ENCODE measurements around the gene LGALSL.

Gene LGALSL

DNA sequence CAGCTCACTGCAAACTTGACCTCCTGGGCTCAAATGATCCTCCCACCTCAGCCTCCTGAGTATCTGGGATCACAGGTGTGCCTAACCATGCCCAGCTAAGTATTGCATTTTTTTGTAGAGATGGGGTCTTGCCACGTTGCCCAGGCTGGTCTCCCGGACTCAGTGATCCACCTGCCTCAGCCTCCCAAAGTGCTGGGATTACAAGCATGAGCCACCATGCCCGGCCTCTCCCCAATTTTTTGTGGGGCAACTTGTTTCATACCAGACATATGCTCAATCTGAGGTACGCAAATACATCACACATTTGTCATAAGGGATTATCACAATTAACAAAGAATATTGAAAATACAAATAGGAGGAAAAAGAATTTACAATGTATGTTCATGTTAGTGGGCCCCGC lies 27.7 kb downstream of the LGALSL start:
- TF ChIP-seq, protein P1, sequence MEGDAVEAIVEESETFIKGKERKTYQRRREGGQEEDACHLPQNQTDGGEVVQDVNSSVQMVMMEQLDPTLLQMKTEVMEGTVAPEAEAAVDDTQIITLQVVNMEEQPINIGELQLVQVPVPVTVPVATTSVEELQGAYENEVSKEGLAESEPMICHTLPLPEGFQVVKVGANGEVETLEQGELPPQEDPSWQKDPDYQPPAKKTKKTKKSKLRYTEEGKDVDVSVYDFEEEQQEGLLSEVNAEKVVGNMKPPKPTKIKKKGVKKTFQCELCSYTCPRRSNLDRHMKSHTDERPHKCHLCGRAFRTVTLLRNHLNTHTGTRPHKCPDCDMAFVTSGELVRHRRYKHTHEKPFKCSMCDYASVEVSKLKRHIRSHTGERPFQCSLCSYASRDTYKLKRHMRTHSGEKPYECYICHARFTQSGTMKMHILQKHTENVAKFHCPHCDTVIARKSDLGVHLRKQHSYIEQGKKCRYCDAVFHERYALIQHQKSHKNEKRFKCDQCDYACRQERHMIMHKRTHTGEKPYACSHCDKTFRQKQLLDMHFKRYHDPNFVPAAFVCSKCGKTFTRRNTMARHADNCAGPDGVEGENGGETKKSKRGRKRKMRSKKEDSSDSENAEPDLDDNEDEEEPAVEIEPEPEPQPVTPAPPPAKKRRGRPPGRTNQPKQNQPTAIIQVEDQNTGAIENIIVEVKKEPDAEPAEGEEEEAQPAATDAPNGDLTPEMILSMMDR (IDR thresholded peaks at IDR 0.05; ENCODE audit: low read depth, low read length): no peak
- no peak overlapping the region for H3K4me3 ChIP-seq (ENCODE audit: low read depth, low read length)
- DNase-seq (ENCODE audit: low read depth, low spot score): no peak
- in situ Hi-C loops (cut with HindIII; ENCODE audit: low sequenced_read_pairs): no loop called here

DNA sequence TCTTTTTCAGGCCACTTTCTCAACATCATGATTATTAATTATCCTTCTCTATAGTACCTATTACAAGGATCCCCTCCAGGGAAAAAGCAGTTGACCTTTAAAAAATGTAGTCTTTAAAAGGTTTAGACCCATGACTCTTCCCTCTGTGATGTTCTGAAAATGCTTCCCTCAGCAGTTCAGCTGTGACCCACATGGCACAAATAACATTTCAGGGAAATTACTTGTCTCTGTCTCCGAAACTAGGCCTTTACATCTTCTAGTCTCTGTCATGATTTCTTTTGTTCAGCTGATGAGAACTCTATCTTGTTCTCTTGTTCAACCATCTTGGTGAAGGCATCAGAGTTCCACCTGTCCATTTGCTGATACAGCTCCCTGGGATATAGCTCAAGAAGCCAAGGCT lies 28.3 kb downstream of the LGALSL start:
- in situ Hi-C loops (cut with HindIII; ENCODE audit: low sequenced_read_pairs): no loop called here
- DNase-seq (ENCODE audit: low read depth, low spot score): no peak
- no peak overlapping the region for H3K4me3 ChIP-seq (ENCODE audit: low read depth, low read length)
- TF ChIP-seq, protein P1 (IDR thresholded peaks at IDR 0.05; ENCODE audit: low read depth, low read length): no peak

DNA sequence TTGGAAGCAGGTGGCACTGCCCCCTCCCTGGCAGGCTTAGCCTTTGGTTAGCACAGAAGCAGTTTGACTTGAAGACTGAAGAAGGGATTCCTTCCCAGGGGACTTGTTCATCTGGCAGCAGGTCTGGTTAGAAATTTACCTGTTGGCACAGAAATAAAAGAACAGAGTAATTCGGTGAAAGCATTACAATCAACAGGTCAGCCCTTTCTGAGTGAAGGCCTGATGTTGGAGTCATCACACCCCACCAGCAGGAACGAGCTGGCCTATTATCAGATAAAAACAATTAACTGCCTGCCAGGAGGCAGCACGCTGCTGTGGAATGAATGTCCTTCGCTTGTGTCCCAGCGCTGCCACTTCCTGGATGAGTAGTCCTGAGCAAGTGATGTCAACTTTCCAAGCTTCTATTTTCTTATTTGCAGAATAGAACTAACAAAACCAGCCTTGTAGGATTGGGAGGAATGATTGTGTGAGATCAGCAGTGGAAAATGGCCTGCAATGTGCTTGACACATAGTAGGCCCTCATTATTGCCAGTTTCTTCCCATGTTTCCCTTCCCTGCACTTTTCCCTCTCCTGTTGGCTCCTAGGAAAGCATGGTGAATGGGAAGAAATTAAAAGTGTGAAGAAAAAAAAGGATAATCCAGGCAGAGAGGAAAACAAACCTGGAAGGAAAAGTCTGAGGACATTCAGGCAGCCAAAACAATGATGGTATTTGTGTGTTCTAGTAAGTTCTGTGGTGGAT lies 29.0 kb downstream of the LGALSL start:
- peak; percentile 4 for DNase-seq (ENCODE audit: low read depth, low spot score)
- no peak overlapping the region for H3K4me3 ChIP-seq (ENCODE audit: low read depth, low read length)
- in situ Hi-C loops (cut with HindIII; ENCODE audit: low sequenced_read_pairs): no loop called here
- TF ChIP-seq, protein P1 (IDR thresholded peaks at IDR 0.05; ENCODE audit: low read depth, low read length): no peak

DNA sequence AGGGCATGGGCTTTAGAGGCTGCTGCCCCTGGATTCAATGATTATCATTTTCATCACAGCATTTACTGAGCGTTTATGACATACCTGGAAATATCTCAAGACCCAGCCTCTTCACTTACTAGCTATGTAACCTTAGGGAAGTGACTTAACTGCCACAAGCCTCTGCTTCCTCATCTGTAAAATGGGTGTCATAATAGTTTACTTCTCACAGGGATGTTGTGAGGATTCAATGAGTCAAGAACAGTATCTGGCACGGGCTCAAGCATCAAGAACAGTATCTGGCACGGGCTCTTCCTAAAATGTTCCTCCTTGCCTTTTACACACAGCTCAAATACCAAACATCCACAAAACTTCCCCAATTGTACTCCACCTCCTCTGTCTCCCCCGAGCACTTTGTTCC lies 31.4 kb downstream of the LGALSL start:
- in situ Hi-C loops (cut with HindIII; ENCODE audit: low sequenced_read_pairs): no loop called here
- no peak for DNase-seq (ENCODE audit: low read depth, low spot score)
- H3K4me3 ChIP-seq (ENCODE audit: low read depth, low read length): no peak overlapping the region
- TF ChIP-seq, protein P1 (IDR thresholded peaks at IDR 0.05; ENCODE audit: low read depth, low read length): no peak

DNA sequence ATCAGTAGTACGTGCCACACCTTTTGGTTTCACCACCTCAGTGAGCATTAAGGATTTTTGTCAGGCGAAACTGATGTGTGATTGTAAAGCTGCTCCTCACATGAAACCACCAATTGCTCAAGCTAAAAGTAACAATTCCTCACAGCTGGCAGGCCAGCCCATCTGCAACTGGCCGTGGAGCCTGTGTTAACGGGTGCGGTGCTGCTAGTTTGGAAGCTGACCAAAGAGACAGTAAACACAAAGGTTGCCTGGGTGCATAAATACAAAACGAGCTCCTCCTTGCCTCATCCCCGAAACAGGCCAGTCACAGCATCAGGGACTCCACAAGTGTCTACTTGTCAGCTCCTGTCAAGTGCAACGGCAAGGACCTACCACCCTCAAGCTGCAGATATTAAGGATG lies 32.0 kb downstream of the LGALSL start:
- no peak for DNase-seq (ENCODE audit: low read depth, low spot score)
- no peak overlapping the region for H3K4me3 ChIP-seq (ENCODE audit: low read depth, low read length)
- in situ Hi-C loops (cut with HindIII; ENCODE audit: low sequenced_read_pairs): no loop called here
- TF ChIP-seq, protein P1 (IDR thresholded peaks at IDR 0.05; ENCODE audit: low read depth, low read length): no peak

DNA sequence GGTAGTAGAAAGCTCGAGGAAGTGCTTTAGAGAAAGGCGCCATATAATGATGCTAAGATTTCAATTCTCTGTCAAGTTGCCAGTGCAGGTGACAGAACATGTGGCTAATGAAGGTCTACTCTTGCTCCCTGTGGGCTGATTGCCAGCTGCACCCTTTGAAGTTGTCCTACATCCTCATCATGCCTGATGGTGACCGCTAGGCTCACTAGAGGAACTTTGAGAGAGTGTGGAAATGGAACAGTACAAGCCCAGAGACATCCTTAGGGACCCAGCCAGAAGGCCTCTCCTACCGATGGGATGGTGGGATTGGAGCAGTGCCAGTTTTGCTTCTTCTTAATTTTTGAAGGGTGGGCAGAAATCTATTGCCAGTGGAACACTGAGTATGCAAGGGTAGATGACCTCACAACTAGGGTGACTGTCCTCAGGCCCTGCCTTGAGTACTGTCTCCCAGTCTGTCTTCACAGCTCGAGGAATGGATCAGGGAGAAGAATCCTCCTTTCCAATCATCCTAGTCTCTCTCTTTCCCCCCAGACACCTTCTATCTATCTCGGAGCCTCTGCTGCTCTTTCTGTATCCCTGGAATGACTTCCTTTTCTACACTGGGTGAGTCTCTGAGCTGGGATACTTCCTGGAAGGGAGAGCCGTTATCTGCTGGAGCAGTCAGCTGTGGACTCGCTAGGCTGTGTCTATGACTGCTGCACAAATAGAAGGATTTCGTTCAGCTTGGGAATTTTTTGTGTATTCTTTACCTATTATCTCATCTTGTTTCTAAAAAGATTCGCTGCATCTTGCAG lies 33.5 kb downstream of the LGALSL start:
- DNase-seq (ENCODE audit: low read depth, low spot score): no peak
- in situ Hi-C loops (cut with HindIII; ENCODE audit: low sequenced_read_pairs): no loop called here
- no peak overlapping the region for H3K4me3 ChIP-seq (ENCODE audit: low read depth, low read length)
- TF ChIP-seq, protein P1 (IDR thresholded peaks at IDR 0.05; ENCODE audit: low read depth, low read length): no peak

All from astrocyte of the spinal cord (primary cell).